HepG2 (cell line): ENCODE results near the gene MYO5B. TPM values are rescaled to one million over a fixed set of nuclear protein-coding genes. Genes with fewer than 3 reads are reported as not detected.

ENCODE experiments used
- ATAC-seq: fragments of 200-7000 bp; cut with Tn5 transposase; 3 replicates; pipeline ENCODE4 v1.9.1; 2020; ENCODE audit warnings: mild to moderate bottlenecking, moderate library complexity
- BruUV-seq: library from RNA; stranded (reverse); fragments of 400-500 nt; replicated peaks from 2 replicates; lab custom pipeline; 2021; lab: Mats Ljungman, UMichigan
- CTCF ChIA-PET: fragments of 300-600 bp; formaldehyde crosslinking; extraction: SDS; loops from one replicate; lab custom pipeline; 2021; ENCODE audit warnings: low total read pairs, inconsistent platforms, low intra/inter-chr PET ratio; lab: Yijun Ruan, JAX
- POLR2A ChIA-PET: fragments of 350-600 bp; sonication (Branson Sonifier 250); formaldehyde crosslinking; loops from one replicate; lab custom pipeline; 2020; ENCODE audit warnings: antibody characterized with exemption, inconsistent platforms; lab: Yijun Ruan, JAX
- DNase-seq: peaks from one replicate; pipeline ENCODE4 v3.0.0-alpha.2; 2015; ENCODE audit warnings: low spot score
- FAIRE-seq: peaks from 3 replicates; lab custom pipeline; 2011; peaks lifted over from hg19 to GRCh38; lab: Jason Lieb, UNC
- H2AFZ ChIP-seq: one replicate; pipeline ENCODE4 v1.6.1; 2011; ENCODE audit warnings: low read length, inconsistent platforms
- H3K27ac ChIP-seq: fragments of 300-600 bp; 3 replicates; pipeline ENCODE4 v1.8.0; 2011; ENCODE audit warnings: mixed run types, mild to moderate bottlenecking, mixed read lengths, low read length, inconsistent platforms; ENCODE audit not compliant: insufficient read depth; ENCODE audit errors: extremely low read length
- H3K27me3 ChIP-seq, 2 experiments: fragments of 200-600 bp in 1 of 2; 2 replicates in 1 of 2; 3 replicates in 1 of 2; pipeline versions ENCODE4 v1.6.0 to v1.8.0; 2011; ENCODE audit warnings: low read length in 2 of 2, mild to moderate bottlenecking in 2 of 2, moderate library complexity in 2 of 2, inconsistent platforms in 1 of 2; ENCODE audit not compliant: insufficient read depth in 2 of 2, control insufficient read depth in 1 of 2
- H3K36me3 ChIP-seq, 2 experiments: fragments of 200-600 bp in 1 of 2; replicated peaks in 1 of 2; 2 replicates in 1 of 2; 3 replicates in 1 of 2; pipeline versions ENCODE4 v1.5.1 to v1.8.0; 2011; ENCODE audit warnings: low read length in 2 of 2, inconsistent platforms in 1 of 2; ENCODE audit not compliant: insufficient read depth in 2 of 2, control insufficient read depth in 1 of 2
- H3K4me1 ChIP-seq: 2 replicates; pipeline ENCODE4 v1.5.1; 2012; ENCODE audit warnings: low read length, inconsistent platforms; ENCODE audit not compliant: insufficient read depth
- H3K4me2 ChIP-seq: 2 replicates; pipeline ENCODE4 v1.6.0; 2011; ENCODE audit warnings: low read depth, low read length, inconsistent platforms
- H3K4me3 ChIP-seq, 3 experiments: fragments of 200-600 bp in 1 of 3; sonication (generic), shearing (Covaris generic) in 1 of 3; replicated peaks in 1 of 3; 2 replicates each; pipeline ENCODE4 v1.5.1; 2011 to 2016; ENCODE audit warnings: low read length in 3 of 3, inconsistent platforms in 2 of 3, low read depth in 2 of 3, mild to moderate bottlenecking in 2 of 3, control low read depth in 1 of 3, mixed read lengths in 1 of 3; ENCODE audit not compliant: insufficient read depth in 1 of 3
- H3K79me2 ChIP-seq: one replicate; pipeline ENCODE4 v1.6.1; 2011; ENCODE audit warnings: low read length, inconsistent platforms; ENCODE audit not compliant: insufficient read depth
- H3K9ac ChIP-seq: 2 replicates; pipeline ENCODE4 v1.6.0; 2011; ENCODE audit warnings: mild to moderate bottlenecking, low read depth, low read length, inconsistent platforms; ENCODE audit not compliant: insufficient read depth
- H3K9me3 ChIP-seq: 2 replicates; pipeline ENCODE4 v1.5.1; 2012; ENCODE audit warnings: mild to moderate bottlenecking, low read length
- H4K20me1 ChIP-seq: 2 replicates; pipeline ENCODE4 v1.6.0; 2011; ENCODE audit warnings: inconsistent platforms, mild to moderate bottlenecking, low read length, moderate library complexity; ENCODE audit not compliant: insufficient read depth
- DDIT3 ChIP-seq: sonication (generic); formaldehyde crosslinking; IDR thresholded peaks from 2 replicates; pipeline ENCODE4 v1.4.0; 2020; ENCODE audit warnings: mild to moderate bottlenecking, missing genetic modification reagents
- E2F1 ChIP-seq: sonication (generic); formaldehyde crosslinking; IDR thresholded peaks from 2 replicates; pipeline ENCODE4 v1.5.0; 2020; ENCODE audit warnings: missing genetic modification reagents
- ELF3 ChIP-seq: IDR thresholded peaks from 2 replicates; pipeline ENCODE4 v1.6.1; 2016; ENCODE audit warnings: missing genetic modification reagents, missing compliant biosample characterization
- MAFK ChIP-seq, 2 experiments: IDR thresholded peaks in 1 of 2; conservative IDR thresholded peaks in 1 of 2; 2 replicates each; pipeline ENCODE4 v1.6.1; 2011; ENCODE audit warnings: improper control_type of control experiment in 2 of 2, low read length in 2 of 2
- MED13 ChIP-seq: sonication (generic); formaldehyde crosslinking; IDR thresholded peaks from 2 replicates; pipeline ENCODE4 v1.5.0; 2020; ENCODE audit warnings: missing genetic modification reagents
- RBFOX2 ChIP-seq: fragments of 200-400 bp; formaldehyde crosslinking; IDR thresholded peaks from 2 replicates; pipeline ENCODE4 v1.6.1; 2017; ENCODE audit warnings: low read depth, mild to moderate bottlenecking, low read length
- ZBTB2 ChIP-seq: sonication (generic); formaldehyde crosslinking; IDR thresholded peaks from 2 replicates; pipeline ENCODE4 v1.8.0; 2022; ENCODE audit warnings: low read depth, missing genetic modification reagents
- ZNF207 ChIP-seq: fragments of 450-650 bp; IDR thresholded peaks from 2 replicates; pipeline ENCODE4 v1.6.1; 2016; ENCODE audit warnings: antibody characterized with exemption, borderline replicate concordance
- ZNF44 ChIP-seq: sonication (generic); formaldehyde crosslinking; IDR thresholded peaks from 2 replicates; pipeline ENCODE4 v1.5.1; 2020; ENCODE audit warnings: mild to moderate bottlenecking, missing genetic modification reagents
- ZNF639 ChIP-seq: conservative IDR thresholded peaks from 2 replicates; pipeline ENCODE4 v1.6.1; 2018; ENCODE audit warnings: missing genetic modification reagents
- WGBS: methylation state at CpG from one replicate; pipeline ENCODE4 v1.1.6; 2017; ENCODE audit warnings: low lambda C conversion rate; 5-methylcytosine and 5-hydroxymethylcytosine counted together
- in situ Hi-C: cut with HindIII; loops from 2 replicates; pipeline ENCODE4 v1.10.0; 2017; ENCODE audit warnings: low pct_unique_long_range_greater_than_20kb; ENCODE audit not compliant: extremely low pct_ligation_motif_present
- intact Hi-C: fragments of 100-400 bp; cut with micrococcal nuclease; formaldehyde crosslinking; loops from one replicate; pipeline ENCODE4 v1.10.0; 2022; ENCODE audit not compliant: unreplicated experiment
- polyA plus RNA-seq, 8 experiments: library from polyadenylated mRNA; depleted of rRNA in 3 of 8; stranded (reverse) in 7 of 8; unstranded in 1 of 8; fragments of >200 nt; fragmentation: Illumina TruSeq in 4 of 8; extraction: Trizol in 4 of 8; gene quantifications; 2 replicates each; pipeline versions ENCODE4 v1.2.1 to v1.2.3, GENCODE V29; 2011 to 2016; ENCODE audit warnings: low read depth in 4 of 8, missing spikeins in 1 of 8, mixed read lengths in 1 of 8; ENCODE audit not compliant: insufficient read depth in 1 of 8
- total RNA-seq, 5 experiments: library from RNA; depleted of rRNA; stranded (reverse); fragments of >200 nt; fragmentation: Illumina TruSeq; extraction: Trizol; gene quantifications; 2 replicates each; pipeline ENCODE4 v1.2.3, GENCODE V29; 2016; ENCODE audit warnings: low read depth in 1 of 5

Gene MYO5B
- total and polyA plus RNA-seq, 2 of the 13 experiments (the other 11 are each of a cell fraction or from before 2014, with no cell fraction given) = 13.1 to 24.0 TPM

GRCh38 chr18:49960376-49960775 is 234.6 kb downstream of the MYO5B start (continued):
- TF ChIP-seq E2F1 (CRISPR knock-in tag) (no peak), ZNF639 (no peak)
- TF ChIP-seq, all 625 proteins: peak for 0

- Histone ChIP-seq H3K27me3 (no peaks in the 10 kb centered on the region), H3K4me3 (no peak overlapping the region), H4K20me1 (no peaks in the 10 kb centered on the region), H3K4me1 (no peaks in the 10 kb centered on the region), H3K9ac (no peak overlapping the region), H3K36me3 (peaks cover 0 to 7% of the 10 kb centered on the region in 2 experiments; a peak in 2 of 5 replicates), H3K79me2 (no peaks in the 10 kb centered on the region), H3K9me3 (no peaks in the 10 kb centered on the region), H3K4me2 (no peak overlapping the region), H2AFZ (no peak overlapping the region), H3K27ac (no peak overlapping the region)
- TF ChIP-seq MED13 (CRISPR knock-in tag) (no peak), RBFOX2 (no peak), ELF3 (no peak), ZNF207 (no peak), ZNF44 (no peak), DDIT3 (CRISPR knock-in tag) (no peak), MAFK (conservative IDR thresholded peaks at IDR 0.05 in 1 of 2, IDR thresholded peaks at IDR 0.05 in 1 of 2; ENCODE audit: low read length in 2 of 2) (0 out of 4 replicates have a peak, but pooled peaks of 1 of the 2 experiments have one; percentile 10), ZBTB2 (CRISPR knock-in tag) (no peak)
- intact Hi-C loops (no loop called here), in situ Hi-C loops (no loop called here)
- ChIA-PET POLR2A (no interaction called here), CTCF (no interaction called here)
- no TSS peak for BruUV-seq
- FAIRE-seq (no peak), ATAC-seq (no peak), DNase-seq (no peak)
- WGBS = 97% methylated on average over 4 of the region's 5 CpGs
These were observed 235.8 kb downstream of the MYO5B start for GRCh38 chr18:49959176-49959575.
